GM19468 (cell line): ENCODE data around the gene PIBF1.
"Not testable (repeated sequence)": the region's sequence is repeated elsewhere in the genome, so short reads cannot be mapped to it uniquely, and the experiment has no call there.

Experiments used
- ATAC-seq: cut with Tn5 transposase; IDR thresholded peaks from one replicate; pipeline ENCODE4 v1.9.1; 2021; ENCODE audit warnings: mild to moderate bottlenecking, moderate library complexity, moderate number of reproducible peaks; ENCODE audit not compliant: unreplicated experiment; ENCODE audit errors: extremely low read depth

PIBF1 gene

GRCh38 chr13:72891423-72891822, 109.5 kb downstream of the PIBF1 start:
- ATAC-seq: no peak

GRCh38 chr13:72896869-72897268, 114.9 kb downstream of the PIBF1 start:
- ATAC-seq: no peak

GRCh38 chr13:72901546-72901945, 119.6 kb downstream of the PIBF1 start:
- not testable (repeated sequence) for ATAC-seq

- ATAC-seq: no peak
These were observed 126.5 kb downstream of the PIBF1 start for GRCh38 chr13:72908416-72908815.

GRCh38 chr13:72911981-72912380, 130.0 kb downstream of the PIBF1 start:
- no peak for ATAC-seq

- no peak for ATAC-seq
These were observed 138.2 kb downstream of the PIBF1 start for GRCh38 chr13:72920097-72920496.

GRCh38 chr13:72931311-72931710, 149.4 kb downstream of the PIBF1 start:
- ATAC-seq: no peak

GRCh38 chr13:72932250-72932649, 150.3 kb downstream of the PIBF1 start:
- ATAC-seq: no peak

GRCh38 chr13:72946267-72946666, 164.3 kb downstream of the PIBF1 start:
- ATAC-seq: not testable (repeated sequence)

GRCh38 chr13:72952529-72953141, 170.7 kb downstream of the PIBF1 start:
- no peak for ATAC-seq

- no peak for ATAC-seq
These were observed 171.5 kb downstream of the PIBF1 start for GRCh38 chr13:72953391-72953965.

- ATAC-seq: no peak
These were observed 177.7 kb downstream of the PIBF1 start for GRCh38 chr13:72959643-72960042.

- no peak for ATAC-seq
These were observed 178.2 kb downstream of the PIBF1 start for GRCh38 chr13:72960114-72960513.

GRCh38 chr13:72960541-72960940, 178.6 kb downstream of the PIBF1 start:
- no peak for ATAC-seq

- ATAC-seq: no peak
These were observed 181.8 kb downstream of the PIBF1 start for GRCh38 chr13:72963762-72964161.

GRCh38 chr13:72970301-72970880, 188.5 kb downstream of the PIBF1 start:
- no peak for ATAC-seq

GRCh38 chr13:72970956-72971355, 189.0 kb downstream of the PIBF1 start:
- no peak for ATAC-seq

- ATAC-seq: no peak
These were observed 191.3 kb downstream of the PIBF1 start for GRCh38 chr13:72973234-72973633.

- no peak for ATAC-seq
These were observed 201.3 kb downstream of the PIBF1 start for GRCh38 chr13:72983085-72983768.

GRCh38 chr13:72985610-72986009, 203.7 kb downstream of the PIBF1 start:
- no peak for ATAC-seq

GRCh38 chr13:72986197-72986596, 204.3 kb downstream of the PIBF1 start:
- no peak for ATAC-seq
